GM10847 (cell line): ENCODE data around the gene PLEKHM3.

Experiments used
- POLR2A ChIP-seq: IDR thresholded peaks from 2 replicates; pipeline ENCODE4 v1.6.1; 2011; ENCODE audit not compliant: insufficient read length; ENCODE audit errors: extremely low read depth

The PLEKHM3 gene

GRCh38 chr2:207833251-207833751 lies 192.0 kb downstream of the PLEKHM3 start:
- TF ChIP-seq POLR2A, result no peak

- no peak for TF ChIP-seq POLR2A
Measured at GRCh38 chr2:207831584-207832248, 193.6 kb downstream of the PLEKHM3 start.

- no peak for TF ChIP-seq POLR2A
Measured at GRCh38 chr2:207830778-207831438, 194.4 kb downstream of the PLEKHM3 start.

- TF ChIP-seq POLR2A, result no peak
Measured at GRCh38 chr2:207828361-207829057, 196.8 kb downstream of the PLEKHM3 start.

- TF ChIP-seq POLR2A, result no peak
Measured at GRCh38 chr2:207825978-207826377, 199.3 kb downstream of the PLEKHM3 start.

GRCh38 chr2:207825045-207825954 lies 200.0 kb downstream of the PLEKHM3 start:
- TF ChIP-seq POLR2A, result no peak

- no peak for TF ChIP-seq POLR2A
Measured at GRCh38 chr2:207823865-207824264, 201.5 kb downstream of the PLEKHM3 start.

GRCh38 chr2:207819839-207820784 lies 205.2 kb downstream of the PLEKHM3 start:
- no peak for TF ChIP-seq POLR2A

- TF ChIP-seq POLR2A, result no peak
Measured at GRCh38 chr2:207819021-207819797, 206.1 kb downstream of the PLEKHM3 start.

- no peak for TF ChIP-seq POLR2A
Measured at GRCh38 chr2:207816546-207816945, 208.8 kb downstream of the PLEKHM3 start.

GRCh38 chr2:207815254-207815653 lies 210.1 kb downstream of the PLEKHM3 start:
- TF ChIP-seq POLR2A, result no peak

- no peak for TF ChIP-seq POLR2A
Measured at GRCh38 chr2:207813942-207814341, 211.4 kb downstream of the PLEKHM3 start.
